DOHH2 (cell line): Measurements from ENCODE around the gene IRS1.

Experiments
- CTCF ChIP-seq: fragments of 200-600 bp; sonication (generic); IDR thresholded peaks from one replicate; pipeline ENCODE4 v1.5.1; 2014; ENCODE audit warnings: antibody characterized with exemption, mild to moderate bottlenecking, low read depth, low read length; ENCODE audit not compliant: poor library complexity, severe bottlenecking
- EZH2phosphoT487 ChIP-seq: fragments of 200-600 bp; sonication (generic); IDR thresholded peaks from 2 replicates; pipeline ENCODE4 v1.6.1; 2017; ENCODE audit warnings: borderline replicate concordance, mild to moderate bottlenecking, antibody characterized with exemption, low read length, moderate library complexity, mixed read lengths

- TF ChIP-seq CTCF = no peak
- no peak for TF ChIP-seq EZH2phosphoT487
Observed at GRCh38 chr2:226736382-226736781, 63.2 kb downstream of the IRS1 start.
